Heart left ventricle (tissue), 16 donors: ENCODE data around the gene CSF1. TPM values are rescaled to one million over a fixed set of nuclear protein-coding genes. Genes with fewer than 3 reads are reported as not detected.
A peak's percentile ranks its signal among the peaks of the same experiment; 100 is the strongest.

Experiments
- ATAC-seq, 4 donors: fragments of 200-7000 bp; cut with Tn5 transposase; one replicate each; pipeline ENCODE4 v1.9.1; 2020 to 2022; ENCODE audit warnings: moderate library complexity in 4 of 4, mild to moderate bottlenecking in 3 of 4, moderate number of reproducible peaks in 1 of 4
- DNase-seq, 5 donors: peaks; one replicate each; pipeline ENCODE4 v3.0.0-alpha.2; 2020
- H3K27ac ChIP-seq, 12 donors: fragments of 200-600 bp; sonication (generic) in 4 of 12; one replicate each; pipeline versions ENCODE4 v1.5.0 to v1.8.0; 2016 to 2022; ENCODE audit warnings: mild to moderate bottlenecking in 2 of 12
- H3K27me3 ChIP-seq, 9 donors: fragments of 200-600 bp; sonication (generic) in 2 of 9; one replicate each; pipeline versions ENCODE4 v1.5.1 to v1.8.0; 2016 to 2022; ENCODE audit warnings: mild to moderate bottlenecking in 3 of 9
- H3K36me3 ChIP-seq, 9 donors: fragments of 200-600 bp; sonication (generic) in 2 of 9; one replicate each; pipeline versions ENCODE4 v1.5.0 to v1.8.0; 2018 to 2022; ENCODE audit warnings: mild to moderate bottlenecking in 2 of 9
- H3K4me1 ChIP-seq, 12 donors: fragments of 200-600 bp; sonication (generic) in 4 of 12; one replicate each; pipeline versions ENCODE4 v1.5.0 to v1.8.0; 2016 to 2022; ENCODE audit warnings: mild to moderate bottlenecking in 3 of 12
- H3K4me3 ChIP-seq, 12 donors: fragments of 200-600 bp; sonication (generic) in 4 of 12; one replicate each; pipeline versions ENCODE4 v1.5.0 to v1.8.0; 2017 to 2022; ENCODE audit warnings: mild to moderate bottlenecking in 9 of 12, moderate library complexity in 4 of 12
- H3K9me3 ChIP-seq, 12 donors: fragments of 200-600 bp; sonication (generic) in 4 of 12; one replicate each; pipeline versions ENCODE4 v1.5.0 to v1.8.0; 2016 to 2022; ENCODE audit warnings: mild to moderate bottlenecking in 1 of 12
- POLR2A ChIP-seq, 2 donors: fragments of 450-650 bp; IDR thresholded peaks; one replicate each; pipeline ENCODE4 v1.6.1; 2017; ENCODE audit warnings: antibody characterized with exemption in 2 of 2, mild to moderate bottlenecking in 2 of 2, moderate library complexity in 2 of 2
- WGBS, 4 donors: extraction: QIAGEN DNeasy Blood & Tissue Kit in 2 of 4; methylation state at CpG; one replicate each; pipeline versions ENCODE4 v1.1.5 to v1.1.7; 2013 to 2018; 5-methylcytosine and 5-hydroxymethylcytosine counted together
- intact Hi-C, 10 donors: fragments of 100-400 bp; cut with DNase I; formaldehyde crosslinking; loops; one replicate each; pipeline versions ENCODE4 v1.11.1 to v1.14.2; 2022
- polyA plus RNA-seq, 2 donors: library from polyadenylated mRNA; stranded (reverse); fragments of 200-250 nt; gene quantifications; one replicate each; pipeline ENCODE4 v1.2.3, GENCODE V29; 2013
- total RNA-seq, 9 donors: library from RNA; depleted of rRNA in 2 of 9; stranded (reverse); fragments of >200 nt in 2 of 9; fragmentation: NEBNext Ultra II Directional in 3 of 9; extraction: Animal tissue kit (Norgen Biotek cat#: 25700) in 3 of 9; gene quantifications; one replicate each; pipeline versions ENCODE4 v1.1.0 to v1.2.4, GENCODE V29; 2016 to 2023
- TF ChIP-seq, protein P1 (sequence below), 12 donors: fragments of 200-600 bp; sonication (generic) in 4 of 12; IDR thresholded peaks; one replicate each; pipeline versions ENCODE4 v1.5.0 to v1.8.0; 2018 to 2022; ENCODE audit warnings: antibody characterized with exemption in 12 of 12, mild to moderate bottlenecking in 5 of 12
- donor health status: ischemic (EF 13 %, LVEDD 7.1; RV severe dilation, severe dysfunction).
- donor health status: healthy with polysubstance abuse.
- donor health status: DM: no; HTN: yes; CAD: no.
- donor health status: DM: no; HTN: no; CAD: no.
- donor health status: ischemic (EF 25% LVEDD 6.9; RV normal size, moderate dysfunction).
- donor health status: ischemic (EF 25% LVEDD 5.7; RV mildly dilated, moderate dysfunction).
- donor health status: healthy.
- donor health status: DM: yes; HTN: yes; CAD: no.
- donor health status: ischemic (EF 35%, LVEDD 5.7; RV mildly dilated, moderate dysfunction).
- donor health status: nonischemic (EF 11% LVEDD 7.7; RV severe dilation, severe dysfunction).
- donor health status: DM: yes; HTN: yes; CAD: no.
- donor health status: PGD.
- donor health status: ischemic (EF 29% LVEDD 5.4; RV normal size, mild dysfunction).
- donor health status: nonischemic (EF 23%, LVEDD 6.1; RV moderate dilation, normal function).

The CSF1 gene
- total and polyA plus RNA-seq, 11 donors, result 9.0 to 64.8 (median 13.3) TPM

DNA sequence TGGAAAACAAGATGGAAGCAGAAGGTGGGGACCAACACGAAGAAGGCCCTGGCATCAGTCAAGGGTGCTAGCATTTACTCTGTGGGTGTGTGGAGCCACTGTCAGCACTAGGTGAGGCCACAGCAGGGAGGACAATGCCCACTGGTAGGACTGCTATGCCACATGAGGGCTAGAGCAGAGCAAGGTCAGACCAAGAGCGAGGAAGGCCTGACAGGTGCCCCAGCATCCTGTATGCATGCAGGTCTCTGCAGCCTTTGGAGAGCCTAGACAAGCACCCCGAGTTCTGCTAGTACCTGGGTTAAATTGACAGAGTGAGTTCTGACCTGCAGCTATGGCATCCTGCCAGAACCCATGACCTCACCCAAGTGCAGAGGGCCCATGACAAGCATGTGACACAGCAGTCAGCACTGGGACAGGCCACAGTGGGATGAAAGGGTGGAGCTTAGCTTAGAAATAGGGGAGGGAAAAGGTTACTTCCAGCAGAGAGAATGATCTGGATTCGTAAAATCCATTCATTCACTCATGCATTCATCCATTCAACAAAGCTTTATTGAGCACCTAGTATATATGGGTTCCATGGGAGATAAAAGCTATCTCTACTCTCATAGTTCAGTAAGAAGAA, 9.0 kb upstream of the CSF1 start:
- no peak for TF ChIP-seq POLR2A (IDR thresholded peaks at IDR 0.05)
- Histone ChIP-seq H3K4me1 (peaks cover 0 to 44% (median 21%) of the 10 kb centered on the region in 12 donors), H3K27ac (no peak overlapping the region), H3K9me3 (no peaks in the 10 kb centered on the region), H3K4me3 (no peak overlapping the region), H3K36me3 (no peaks in the 10 kb centered on the region), H3K27me3 (no peaks in the 10 kb centered on the region)
- 75 to 86% (median 82%) methylated on average over 4 of the region's 4 CpGs for WGBS, 4 donors
- DNase-seq, result peak in 4 of 5 donors; percentile 43 to 62 (median 48)
- ATAC-seq, result peak in 3 of 4 donors; percentile 46 to 65 (median 59)
- intact Hi-C loops, result no loop called here

- TF ChIP-seq, protein P1, sequence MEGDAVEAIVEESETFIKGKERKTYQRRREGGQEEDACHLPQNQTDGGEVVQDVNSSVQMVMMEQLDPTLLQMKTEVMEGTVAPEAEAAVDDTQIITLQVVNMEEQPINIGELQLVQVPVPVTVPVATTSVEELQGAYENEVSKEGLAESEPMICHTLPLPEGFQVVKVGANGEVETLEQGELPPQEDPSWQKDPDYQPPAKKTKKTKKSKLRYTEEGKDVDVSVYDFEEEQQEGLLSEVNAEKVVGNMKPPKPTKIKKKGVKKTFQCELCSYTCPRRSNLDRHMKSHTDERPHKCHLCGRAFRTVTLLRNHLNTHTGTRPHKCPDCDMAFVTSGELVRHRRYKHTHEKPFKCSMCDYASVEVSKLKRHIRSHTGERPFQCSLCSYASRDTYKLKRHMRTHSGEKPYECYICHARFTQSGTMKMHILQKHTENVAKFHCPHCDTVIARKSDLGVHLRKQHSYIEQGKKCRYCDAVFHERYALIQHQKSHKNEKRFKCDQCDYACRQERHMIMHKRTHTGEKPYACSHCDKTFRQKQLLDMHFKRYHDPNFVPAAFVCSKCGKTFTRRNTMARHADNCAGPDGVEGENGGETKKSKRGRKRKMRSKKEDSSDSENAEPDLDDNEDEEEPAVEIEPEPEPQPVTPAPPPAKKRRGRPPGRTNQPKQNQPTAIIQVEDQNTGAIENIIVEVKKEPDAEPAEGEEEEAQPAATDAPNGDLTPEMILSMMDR (IDR thresholded peaks at IDR 0.05), result no peak
- TF ChIP-seq POLR2A (IDR thresholded peaks at IDR 0.05), result no peak
- Histone ChIP-seq H3K4me1 (peaks cover 0 to 42% (median 15%) of the 10 kb centered on the region in 12 donors), H3K36me3 (no peaks in the 10 kb centered on the region), H3K9me3 (no peaks in the 10 kb centered on the region), H3K4me3 (no peak overlapping the region), H3K27me3 (no peaks in the 10 kb centered on the region), H3K27ac (no peak overlapping the region)
- 74 to 89% (median 84%) methylated on average over 9 of the region's 9 CpGs for WGBS, 4 donors
- ATAC-seq, result no peak
- intact Hi-C loops, result no loop called here
- no peak for DNase-seq
Observed at GRCh38 chr1:109902204-109902985, 8.3 kb upstream of the CSF1 start.

- no peaks in the 10 kb centered on the region for H3K27me3 ChIP-seq
- intact Hi-C loops, result no loop called here
- H3K4me3 ChIP-seq, result no peak overlapping the region
- TF ChIP-seq, protein P1 (IDR thresholded peaks at IDR 0.05), result no peak
- TF ChIP-seq POLR2A (IDR thresholded peaks at IDR 0.05), result no peak
- peaks cover 0 to 43% (median 15%) of the 10 kb centered on the region in 12 donors for H3K4me1 ChIP-seq
- H3K9me3 ChIP-seq, result no peaks in the 10 kb centered on the region
- ATAC-seq, result no peak
- WGBS, 4 donors, result 82 to 93% (median 89%) methylated on average over 2 of the region's 2 CpGs
- no peaks in the 10 kb centered on the region for H3K36me3 ChIP-seq
- no peak overlapping the region for H3K27ac ChIP-seq
- DNase-seq, result no peak
Observed at GRCh38 chr1:109903376-109903930, 7.2 kb upstream of the CSF1 start.

DNA sequence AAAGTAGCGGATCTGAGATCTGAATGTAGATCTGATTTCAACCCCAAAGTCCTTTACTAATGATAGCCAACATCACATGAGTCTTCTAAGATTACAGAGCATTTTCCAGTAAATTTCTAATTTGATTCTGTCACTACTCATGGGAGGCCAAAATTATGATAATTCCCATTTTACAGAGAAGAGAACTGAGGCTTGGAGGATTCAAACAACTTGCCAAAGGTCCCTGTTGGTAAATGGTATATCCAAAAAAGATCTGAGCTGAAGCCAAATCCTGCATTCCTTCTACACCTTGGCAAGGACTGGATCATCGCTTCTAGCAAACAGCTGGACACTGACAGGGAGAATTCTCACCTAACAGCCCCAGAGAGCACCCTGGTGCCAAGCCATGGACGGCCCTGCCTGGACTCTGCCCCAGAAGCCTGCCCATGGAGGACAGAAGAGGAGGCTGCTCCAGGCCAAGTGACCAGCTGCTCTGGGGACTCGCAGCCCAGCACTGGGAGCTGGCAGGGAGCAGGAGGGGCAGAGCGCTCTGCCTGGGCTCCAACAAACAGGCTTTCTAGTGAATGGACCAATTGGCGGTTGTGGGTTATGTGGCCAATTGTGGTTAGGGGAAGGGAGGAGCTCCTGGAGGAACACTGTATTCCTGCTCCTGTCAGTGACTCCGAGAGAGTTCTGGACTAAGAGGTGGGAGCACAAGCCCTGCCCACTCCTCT, 6.4 kb upstream of the CSF1 start:
- H3K9me3 ChIP-seq, result no peaks in the 10 kb centered on the region
- TF ChIP-seq, protein P1 (IDR thresholded peaks at IDR 0.05), result no peak

More for the DNA sequence above, 6.4 kb upstream of the CSF1 start:
- intact Hi-C loops, result no loop called here
- no peaks in the 10 kb centered on the region for H3K27me3 ChIP-seq
- H3K4me1 ChIP-seq, result peaks cover 0 to 43% (median 16%) of the 10 kb centered on the region in 12 donors
- DNase-seq (no peak), ATAC-seq (peak in 1 of 4 donors; percentile 33)
- no peak overlapping the region for H3K4me3 ChIP-seq
- no peaks in the 10 kb centered on the region for H3K36me3 ChIP-seq
- 80 to 91% (median 89%) methylated on average over 3 to 7 of the region's 7 CpGs for WGBS, 4 donors
- no peak overlapping the region for H3K27ac ChIP-seq
